Thyroid gland (tissue), 4 donors: Measurements from ENCODE around the gene ISCA1.

Experiments used
- POLR2A ChIP-seq, 2 donors: fragments of 450-650 bp; IDR thresholded peaks; one replicate each; pipeline ENCODE4 v1.6.1; 2017; ENCODE audit warnings: antibody characterized with exemption in 2 of 2, mild to moderate bottlenecking in 2 of 2, moderate library complexity in 1 of 2
- TF ChIP-seq, protein P1 (sequence below), 6 experiments: fragments of 200-600 bp in 3 of 6; fragments of 450-650 bp in 3 of 6; sonication (generic) in 3 of 6; IDR thresholded peaks; one replicate each; pipeline ENCODE4 v1.5.1; 2016 to 2019; ENCODE audit warnings: antibody characterized with exemption in 6 of 6, mild to moderate bottlenecking in 2 of 6, inconsistent platforms in 1 of 6, moderate library complexity in 1 of 6

DNA sequence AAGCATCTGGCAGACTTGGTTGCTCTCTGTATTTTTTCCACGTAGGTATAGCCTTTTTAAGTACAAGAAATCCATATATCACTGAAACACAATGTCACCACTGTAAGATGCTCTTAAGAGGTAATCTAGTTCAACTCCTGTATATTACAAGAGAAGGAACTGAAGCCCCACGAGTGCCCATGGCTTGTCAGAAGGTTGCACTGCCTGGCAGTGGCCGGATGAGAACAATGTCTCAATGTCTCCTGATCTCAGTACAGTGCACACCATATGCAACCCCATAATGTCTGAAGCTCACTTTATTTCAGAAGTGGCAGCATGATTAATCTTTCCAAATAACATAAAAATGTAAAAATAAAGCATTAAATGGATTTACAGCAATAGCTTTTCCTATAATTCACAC, 44.2 kb upstream of the ISCA1 start:
- TF ChIP-seq, protein P1, sequence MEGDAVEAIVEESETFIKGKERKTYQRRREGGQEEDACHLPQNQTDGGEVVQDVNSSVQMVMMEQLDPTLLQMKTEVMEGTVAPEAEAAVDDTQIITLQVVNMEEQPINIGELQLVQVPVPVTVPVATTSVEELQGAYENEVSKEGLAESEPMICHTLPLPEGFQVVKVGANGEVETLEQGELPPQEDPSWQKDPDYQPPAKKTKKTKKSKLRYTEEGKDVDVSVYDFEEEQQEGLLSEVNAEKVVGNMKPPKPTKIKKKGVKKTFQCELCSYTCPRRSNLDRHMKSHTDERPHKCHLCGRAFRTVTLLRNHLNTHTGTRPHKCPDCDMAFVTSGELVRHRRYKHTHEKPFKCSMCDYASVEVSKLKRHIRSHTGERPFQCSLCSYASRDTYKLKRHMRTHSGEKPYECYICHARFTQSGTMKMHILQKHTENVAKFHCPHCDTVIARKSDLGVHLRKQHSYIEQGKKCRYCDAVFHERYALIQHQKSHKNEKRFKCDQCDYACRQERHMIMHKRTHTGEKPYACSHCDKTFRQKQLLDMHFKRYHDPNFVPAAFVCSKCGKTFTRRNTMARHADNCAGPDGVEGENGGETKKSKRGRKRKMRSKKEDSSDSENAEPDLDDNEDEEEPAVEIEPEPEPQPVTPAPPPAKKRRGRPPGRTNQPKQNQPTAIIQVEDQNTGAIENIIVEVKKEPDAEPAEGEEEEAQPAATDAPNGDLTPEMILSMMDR (IDR thresholded peaks at IDR 0.05), result no peak
- TF ChIP-seq POLR2A (IDR thresholded peaks at IDR 0.05), result no peak
